ENCODE results near the gene SELENOV.

SELENOV gene

GRCh38 chr19:39516270-39516669 lies 1.3 kb downstream of the SELENOV start:
- TF ChIP-seq CTCF (IDR thresholded peaks at IDR 0.05) = no peak

- no peak for TF ChIP-seq CTCF (IDR thresholded peaks at IDR 0.05)
Measured at GRCh38 chr19:39517432-39517831, 2.5 kb downstream of the SELENOV start.

GRCh38 chr19:39518458-39518857 lies 3.5 kb downstream of the SELENOV start:
- TF ChIP-seq CTCF (IDR thresholded peaks at IDR 0.05) = no peak

- no peak for TF ChIP-seq CTCF (IDR thresholded peaks at IDR 0.05)
Measured at GRCh38 chr19:39518975-39519374, 4.0 kb downstream of the SELENOV start.

GRCh38 chr19:39520541-39521484 lies 5.9 kb downstream of the SELENOV start:
- no peak for TF ChIP-seq CTCF (IDR thresholded peaks at IDR 0.05)

GRCh38 chr19:39524495-39524894 lies 9.6 kb downstream of the SELENOV start:
- TF ChIP-seq CTCF (IDR thresholded peaks at IDR 0.05) = no peak

GRCh38 chr19:39525205-39525604 lies 10.3 kb downstream of the SELENOV start:
- TF ChIP-seq CTCF (IDR thresholded peaks at IDR 0.05) = no peak
